Measurements from ENCODE around the gene CCDC181. TPM values are rescaled to one million over a fixed set of nuclear protein-coding genes. Genes with fewer than 3 reads are reported as not detected.

CCDC181 gene
- total and polyA plus RNA-seq, 2 of the 8 experiments (the other 6 are each of a cell fraction or from before 2014, with no cell fraction given) = 1.2 to 3.7 TPM

DNA sequence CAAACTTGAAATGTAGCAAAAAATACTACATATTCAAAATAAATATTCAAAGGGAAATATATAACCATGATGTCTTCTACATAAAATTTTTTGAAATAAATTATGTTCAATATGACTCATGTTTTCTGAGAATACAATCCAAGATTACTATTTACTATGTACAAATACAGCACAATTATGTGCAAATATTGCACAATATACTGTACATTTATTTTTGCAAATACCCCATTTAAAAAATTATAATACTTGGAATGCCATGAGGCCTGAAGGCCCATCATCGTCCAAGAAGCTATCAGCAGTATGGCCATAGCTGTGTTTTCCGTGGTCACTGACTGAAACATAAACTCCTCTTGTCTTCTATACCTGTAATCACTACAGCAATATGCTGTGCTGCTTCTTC is 12.3 kb downstream of the CCDC181 start:
- H3K56ac ChIP-seq (replicated peaks; ENCODE audit: insufficient read length, low read depth, low read length) = no peak overlapping the region
- no peaks in the 10 kb centered on the region for H4K20me1 ChIP-seq (replicated peaks in 1 of 2; ENCODE audit: control insufficient read depth in 1 of 2, insufficient read depth in 2 of 2, low read length in 2 of 2)
- H3K18ac ChIP-seq (ENCODE audit: extremely low read depth, low read length) = no peak overlapping the region
- no peak overlapping the region for H2AK5ac ChIP-seq (ENCODE audit: low read depth, low read length)
- H3K27ac ChIP-seq (ENCODE audit: low read depth, low read length) = no peak overlapping the region
- no peak overlapping the region for H2BK5ac ChIP-seq (ENCODE audit: low read depth, low read length)
- H3K36me3 ChIP-seq (ENCODE audit: control insufficient read depth in 2 of 4, insufficient read depth in 4 of 4, low read length in 3 of 4) = no peaks in the 10 kb centered on the region; a peak in 1 of 8 replicates
- H4K91ac ChIP-seq (replicated peaks; ENCODE audit: insufficient read length, low read length) = no peak overlapping the region
- no peak overlapping the region for H2BK20ac ChIP-seq (ENCODE audit: low read length)
- H3K4me3 ChIP-seq (ENCODE audit: extremely low read depth in 1 of 4, insufficient read depth in 2 of 4, low read depth in 3 of 4, low read length in 4 of 4) = no peak overlapping the region
- FAIRE-seq (no peak), DNase-seq (ENCODE audit: low read depth in 1 of 2, low spot score in 2 of 2) (no peak)
- no peaks in the 10 kb centered on the region for H3K79me2 ChIP-seq (ENCODE audit: control insufficient read depth in 1 of 2, insufficient read depth in 2 of 2, low read length in 2 of 2)
- no peaks in the 10 kb centered on the region for H3K4me1 ChIP-seq (replicated peaks in 1 of 4; ENCODE audit: control insufficient read depth in 3 of 4, insufficient read depth in 4 of 4, low read length in 3 of 4)
- H2AFZ ChIP-seq (ENCODE audit: low read length) = no peak overlapping the region
- TF ChIP-seq SP4 (IDR thresholded peaks at IDR 0.05; ENCODE audit: low read length) (no peak), EZH2 (IDR thresholded peaks at IDR 0.05; ENCODE audit: low read depth, low read length, severe bottlenecking) (no peak), CTCF (IDR thresholded peaks at IDR 0.05; ENCODE audit: control extremely low read depth in 1 of 3, insufficient read depth in 1 of 3, low read depth in 1 of 3, low read length in 3 of 3) (no peak), SP2 (IDR thresholded peaks at IDR 0.05; ENCODE audit: low read length) (no peak), RAD21 (IDR thresholded peaks at IDR 0.05 in 1 of 2, conservative IDR thresholded peaks at IDR 0.05 in 1 of 2; ENCODE audit: low read depth in 2 of 2, low read length in 2 of 2) (no peak), RFX5 (IDR thresholded peaks at IDR 0.05; ENCODE audit: borderline replicate concordance, low read depth, low read length) (no peak), CHD1 (IDR thresholded peaks at IDR 0.05; ENCODE audit: low read depth, low read length) (no peak)
- TF ChIP-seq, protein P1, sequence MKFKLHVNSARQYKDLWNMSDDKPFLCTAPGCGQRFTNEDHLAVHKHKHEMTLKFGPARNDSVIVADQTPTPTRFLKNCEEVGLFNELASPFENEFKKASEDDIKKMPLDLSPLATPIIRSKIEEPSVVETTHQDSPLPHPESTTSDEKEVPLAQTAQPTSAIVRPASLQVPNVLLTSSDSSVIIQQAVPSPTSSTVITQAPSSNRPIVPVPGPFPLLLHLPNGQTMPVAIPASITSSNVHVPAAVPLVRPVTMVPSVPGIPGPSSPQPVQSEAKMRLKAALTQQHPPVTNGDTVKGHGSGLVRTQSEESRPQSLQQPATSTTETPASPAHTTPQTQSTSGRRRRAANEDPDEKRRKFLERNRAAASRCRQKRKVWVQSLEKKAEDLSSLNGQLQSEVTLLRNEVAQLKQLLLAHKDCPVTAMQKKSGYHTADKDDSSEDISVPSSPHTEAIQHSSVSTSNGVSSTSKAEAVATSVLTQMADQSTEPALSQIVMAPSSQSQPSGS (IDR thresholded peaks at IDR 0.05; ENCODE audit: low read length) = no peak
- no peak overlapping the region for H4K5ac ChIP-seq (ENCODE audit: insufficient read length, low read depth, low read length)
- H2BK15ac ChIP-seq (ENCODE audit: low read length) = no peak overlapping the region
- POLR2A ChIA-PET (ENCODE audit: partially characterized antibody) = no interaction called here
- H3K27me3 ChIP-seq (replicated peaks in 1 of 4; ENCODE audit: control insufficient read depth in 3 of 4, extremely low read depth in 1 of 4, insufficient read depth in 3 of 4, low read length in 3 of 4) = no peaks in the 10 kb centered on the region
- H3K14ac ChIP-seq (ENCODE audit: insufficient read length) = no peak overlapping the region
- H3K23me2 ChIP-seq (ENCODE audit: low read depth, low read length) = 0 out of 2 replicates have a peak, but pooled peaks cover 2% of the 10 kb centered on the region
- H3K9ac ChIP-seq (replicated peaks in 1 of 4; ENCODE audit: extremely low read depth in 1 of 4, low read depth in 3 of 4, low read length in 3 of 4) = no peak overlapping the region
- no peak overlapping the region for H3K4me2 ChIP-seq (ENCODE audit: insufficient read depth in 1 of 2, low read depth in 2 of 2, low read length in 2 of 2)
- CTCF ChIA-PET (ENCODE audit: partially characterized antibody) = no interaction called here
- WGBS, 2 experiments (ENCODE audit: extremely low coverage in 1 of 2, insufficient coverage in 1 of 2, insufficient read length in 1 of 2, insufficient replicate concordance in 2 of 2, low coverage in 1 of 2, low lambda C conversion rate in 2 of 2, missing lambda C conversion rate in 1 of 2) = 86% methylated on average over 2 of the region's 2 CpGs; no CpG with 5 or more reads in 1 of the 2 experiments
- H3K23ac ChIP-seq (ENCODE audit: insufficient read length) = no peak overlapping the region
- no peak overlapping the region for H2BK120ac ChIP-seq (replicated peaks; ENCODE audit: low read depth, low read length)
- no peaks in the 10 kb centered on the region for H3K79me1 ChIP-seq (ENCODE audit: low read depth, low read length)
- H2BK12ac ChIP-seq (ENCODE audit: low read depth, low read length) = no peak overlapping the region
- no peak overlapping the region for H4K8ac ChIP-seq (ENCODE audit: extremely low read depth, insufficient read depth, low read length)
- H3K9me3 ChIP-seq (ENCODE audit: insufficient read depth in 2 of 2, low read depth in 1 of 2, low read length in 1 of 2) = no peaks in the 10 kb centered on the region
- no peak overlapping the region for H3K4ac ChIP-seq (replicated peaks; ENCODE audit: insufficient read length, low read depth, low read length)
